HG03469 (cell line): Measurements from ENCODE around the gene CIDEB.

Source experiments
- ATAC-seq: cut with Tn5 transposase; IDR thresholded peaks from one replicate; pipeline ENCODE4 v1.9.1; 2021; ENCODE audit warnings: mild to moderate bottlenecking, moderate library complexity, moderate number of reproducible peaks; ENCODE audit not compliant: unreplicated experiment

The CIDEB gene

GRCh38 chr14:24313913-24314312 is 6.1 kb upstream of the CIDEB start:
- ATAC-seq = no peak

GRCh38 chr14:24312736-24313507 is 5.1 kb upstream of the CIDEB start:
- ATAC-seq = no peak

GRCh38 chr14:24311837-24312615 is 4.2 kb upstream of the CIDEB start:
- ATAC-seq = no peak

GRCh38 chr14:24310646-24311604 is 3.1 kb upstream of the CIDEB start, which contains the start of gene LTB4R:
Gene LTB4R (plus strand): TSS chr14:24311502. CDS start chr14:24315652, 4,150 bp downstream.
- peak; percentile 65 for ATAC-seq

GRCh38 chr14:24310265-24310645 is 2.5 kb upstream of the CIDEB start:
- ATAC-seq = no peak

GRCh38 chr14:24309538-24310264 is 1.9 kb upstream of the CIDEB start, which contains the start of gene LTB4R2:
Gene LTB4R2 (plus strand): TSS chr14:24310140. CDS start chr14:24310665, 525 bp downstream.
- no peak for ATAC-seq

GRCh38 chr14:24308342-24309124 is 756 bp upstream of the CIDEB start:
- ATAC-seq = no peak

- ATAC-seq = no peak
Measured at GRCh38 chr14:24307156-24307574, 612 bp downstream of the CIDEB start.

GRCh38 chr14:24304019-24304387 is 3.8 kb downstream of the CIDEB start:
- ATAC-seq = no peak

GRCh38 chr14:24300326-24300980 is 7.3 kb downstream of the CIDEB start:
- ATAC-seq = no peak

GRCh38 chr14:24299255-24300191 is 8.3 kb downstream of the CIDEB start, which contains the start of the genes DHRS1 and NOP9:
Gene DHRS1 (minus strand): TSS chr14:24299780. CDS start chr14:24299106, 674 bp downstream.
Gene NOP9 (plus strand): TSS chr14:24299850. CDS start chr14:24299955, 105 bp downstream.
- ATAC-seq = peak; percentile 45

GRCh38 chr14:24298892-24299254 is 8.9 kb downstream of the CIDEB start:
- no peak for ATAC-seq

- ATAC-seq = peak; percentile 8
Measured at GRCh38 chr14:24297190-24297964, 10.4 kb downstream of the CIDEB start.

GRCh38 chr14:24296341-24297157 is 11.2 kb downstream of the CIDEB start:
- ATAC-seq = peak; percentile 44

- no peak for ATAC-seq
Measured at GRCh38 chr14:24293525-24293924, 14.3 kb downstream of the CIDEB start.
